RWPE2 (cell line): Measurements from ENCODE around the gene GPER1.

Experiments
- ATAC-seq: fragments of 200-7000 bp; cut with Tn5 transposase; 3 replicates; pipeline ENCODE4 v1.9.1; 2021; ENCODE audit warnings: low read depth
- DNase-seq: peaks from one replicate; pipeline ENCODE4 v3.0.0-alpha.2; 2020; ENCODE audit warnings: low spot score
- H3K27ac ChIP-seq: fragments of 450-650 bp; 2 replicates; pipeline ENCODE4 v1.5.1; 2017; ENCODE audit warnings: mild to moderate bottlenecking; ENCODE audit not compliant: poor library complexity, severe bottlenecking
- H3K27me3 ChIP-seq: fragments of 250-450 bp; sonication (Bioruptor Pico); 2 replicates; pipeline ENCODE4 v1.5.1; 2021; ENCODE audit warnings: mild to moderate bottlenecking, moderate library complexity; ENCODE audit not compliant: insufficient read depth, poor library complexity, severe bottlenecking
- H3K36me3 ChIP-seq: fragments of 250-450 bp; sonication (Bioruptor Pico); 2 replicates; pipeline ENCODE4 v1.5.1; 2020; ENCODE audit warnings: low read depth, mild to moderate bottlenecking, moderate library complexity
- H3K4me1 ChIP-seq: fragments of 250-450 bp; sonication (Bioruptor Pico); 2 replicates; pipeline ENCODE4 v1.5.1; 2021; ENCODE audit warnings: mild to moderate bottlenecking, moderate library complexity; ENCODE audit not compliant: insufficient read depth, poor library complexity, severe bottlenecking
- H3K4me3 ChIP-seq: fragments of 250-450 bp; sonication (Bioruptor Pico); 2 replicates; pipeline ENCODE4 v1.5.1; 2021; ENCODE audit warnings: mild to moderate bottlenecking, moderate library complexity; ENCODE audit not compliant: severe bottlenecking
- H3K9me3 ChIP-seq: fragments of 250-450 bp; sonication (Bioruptor Pico); 2 replicates; pipeline ENCODE4 v1.5.1; 2021; ENCODE audit warnings: mild to moderate bottlenecking, moderate library complexity; ENCODE audit not compliant: severe bottlenecking
- CTCF ChIP-seq: fragments of 450-650 bp; IDR thresholded peaks from one replicate; pipeline ENCODE4 v1.5.1; 2017; ENCODE audit warnings: mild to moderate bottlenecking, moderate library complexity; ENCODE audit not compliant: poor library complexity, severe bottlenecking

Gene GPER1

DNA sequence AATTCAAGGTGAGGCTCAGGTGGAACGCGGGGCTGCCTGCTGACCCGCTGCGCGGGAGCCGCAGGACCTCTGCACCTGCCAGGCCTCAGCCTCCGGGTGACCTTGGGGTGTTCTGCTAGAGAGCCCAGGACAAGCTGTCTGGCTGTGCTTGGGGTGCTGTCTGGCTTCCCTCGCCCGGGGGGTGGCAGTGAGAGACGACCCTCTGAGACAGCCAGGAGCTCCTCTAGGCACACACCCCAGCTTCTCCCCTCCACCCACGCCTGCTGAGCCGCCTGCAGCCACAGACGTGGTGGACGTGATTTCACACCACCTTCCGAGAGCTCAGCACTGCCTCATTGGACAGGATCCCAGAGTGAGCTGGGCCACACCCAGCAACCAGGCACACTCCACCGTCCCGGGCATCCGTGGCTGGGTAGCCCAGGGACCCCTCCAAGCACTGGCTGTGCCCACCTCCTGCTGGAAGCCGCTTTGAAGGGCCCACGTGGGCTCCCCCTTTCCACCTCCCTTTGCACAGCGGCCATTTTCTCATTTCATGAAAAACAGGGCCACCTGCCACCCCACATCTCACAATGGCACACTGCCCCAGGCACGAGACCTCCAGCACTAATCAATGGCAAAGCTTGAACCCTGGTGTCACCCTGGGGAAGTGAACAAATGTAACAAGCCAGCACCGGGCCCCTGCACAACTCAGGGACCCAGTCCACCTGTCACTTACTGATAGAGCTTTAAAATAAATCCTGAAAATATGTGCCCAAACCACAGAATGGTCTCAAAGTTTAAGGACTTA is 37.1 kb downstream of the GPER1 start:
- Histone ChIP-seq H3K4me3 (no peak overlapping the region), H3K27ac (no peak overlapping the region), H3K4me1 (no peaks in the 10 kb centered on the region), H3K36me3 (peaks cover 14% of the 10 kb centered on the region), H3K27me3 (no peaks in the 10 kb centered on the region), H3K9me3 (no peaks in the 10 kb centered on the region)
- no peak for TF ChIP-seq CTCF
- DNase-seq = no peak
- peak; percentile 49 for ATAC-seq

- no peak for DNase-seq
- H3K36me3 ChIP-seq = peaks cover 14% of the 10 kb centered on the region
- no peak for TF ChIP-seq CTCF
- H3K9me3 ChIP-seq = no peaks in the 10 kb centered on the region
- H3K4me3 ChIP-seq = no peak overlapping the region
- no peaks in the 10 kb centered on the region for H3K4me1 ChIP-seq
- H3K27me3 ChIP-seq = no peaks in the 10 kb centered on the region
- ATAC-seq = no peak
- no peak overlapping the region for H3K27ac ChIP-seq
Measured at GRCh38 chr7:1125603-1125969, 37.7 kb downstream of the GPER1 start.

DNA sequence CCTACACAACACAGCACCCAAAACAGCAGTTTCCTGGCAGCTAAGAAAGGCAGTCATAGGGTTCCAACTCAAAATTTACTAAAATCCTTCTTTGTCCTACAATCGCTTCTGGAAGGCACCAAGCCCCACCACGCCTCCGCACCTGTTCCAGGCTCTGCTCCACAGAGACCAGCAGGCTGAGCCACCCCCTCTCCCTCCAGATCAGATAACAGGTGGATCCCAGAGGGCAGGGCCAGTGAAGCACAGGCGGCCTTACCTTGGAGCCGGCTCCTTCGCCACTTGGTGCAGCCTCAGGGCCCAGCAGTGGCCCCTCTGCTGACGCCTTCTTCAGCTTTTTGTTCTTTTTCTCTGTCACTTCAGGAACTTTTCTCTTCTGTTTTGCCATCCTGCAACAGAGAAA is 39.1 kb downstream of the GPER1 start:
- H3K27me3 ChIP-seq = no peaks in the 10 kb centered on the region
- DNase-seq (no peak), ATAC-seq (no peak)
- H3K27ac ChIP-seq = no peak overlapping the region
- no peaks in the 10 kb centered on the region for H3K9me3 ChIP-seq
- H3K4me1 ChIP-seq = no peaks in the 10 kb centered on the region
- H3K36me3 ChIP-seq = peaks cover 14% of the 10 kb centered on the region
- H3K4me3 ChIP-seq = no peak overlapping the region
- TF ChIP-seq CTCF = no peak

DNA sequence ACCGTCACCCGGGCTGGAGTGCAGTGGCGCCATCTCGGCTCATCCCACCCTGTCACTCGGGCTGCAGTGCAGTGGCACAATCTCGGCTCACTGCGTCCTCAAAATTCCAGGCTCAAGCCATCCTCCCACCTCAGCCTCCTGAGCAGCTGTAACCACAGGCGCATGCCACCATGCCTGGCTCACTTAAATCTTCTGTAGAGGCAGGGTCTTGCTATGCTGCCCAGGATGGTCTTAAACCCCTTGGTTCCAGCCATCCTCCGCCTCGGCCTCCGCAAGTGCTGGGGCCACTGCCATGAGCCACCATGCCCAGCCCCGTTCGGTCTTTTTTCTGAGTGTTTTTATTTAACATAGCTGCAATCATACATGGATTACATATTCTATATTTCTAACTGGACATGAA is 41.5 kb downstream of the GPER1 start:
- no peak overlapping the region for H3K27ac ChIP-seq
- H3K36me3 ChIP-seq = peaks cover 14% of the 10 kb centered on the region
- H3K9me3 ChIP-seq = no peaks in the 10 kb centered on the region
- H3K4me1 ChIP-seq = no peaks in the 10 kb centered on the region
- no peaks in the 10 kb centered on the region for H3K27me3 ChIP-seq
- ATAC-seq (no peak), DNase-seq (no peak)
- no peak overlapping the region for H3K4me3 ChIP-seq
- no peak for TF ChIP-seq CTCF
